ENCODE measurements around the gene SLC43A2.

Gene SLC43A2

GRCh38 chr17:1647802-1648171, 19.2 kb upstream of the SLC43A2 start:
- Mint-ChIP-seq H3K4me1 (ENCODE audit: low read depth) (peaks cover 24% of the 10 kb centered on the region), H3K9me3 (no peaks in the 10 kb centered on the region), H3K27me3 (ENCODE audit: low read depth) (no peaks in the 10 kb centered on the region), H3K36me3 (ENCODE audit: low read depth) (peaks cover 11% of the 10 kb centered on the region), H3K4me3 (peak overlapping the region; percentile 63), H3K27ac (no peak overlapping the region)

DNA sequence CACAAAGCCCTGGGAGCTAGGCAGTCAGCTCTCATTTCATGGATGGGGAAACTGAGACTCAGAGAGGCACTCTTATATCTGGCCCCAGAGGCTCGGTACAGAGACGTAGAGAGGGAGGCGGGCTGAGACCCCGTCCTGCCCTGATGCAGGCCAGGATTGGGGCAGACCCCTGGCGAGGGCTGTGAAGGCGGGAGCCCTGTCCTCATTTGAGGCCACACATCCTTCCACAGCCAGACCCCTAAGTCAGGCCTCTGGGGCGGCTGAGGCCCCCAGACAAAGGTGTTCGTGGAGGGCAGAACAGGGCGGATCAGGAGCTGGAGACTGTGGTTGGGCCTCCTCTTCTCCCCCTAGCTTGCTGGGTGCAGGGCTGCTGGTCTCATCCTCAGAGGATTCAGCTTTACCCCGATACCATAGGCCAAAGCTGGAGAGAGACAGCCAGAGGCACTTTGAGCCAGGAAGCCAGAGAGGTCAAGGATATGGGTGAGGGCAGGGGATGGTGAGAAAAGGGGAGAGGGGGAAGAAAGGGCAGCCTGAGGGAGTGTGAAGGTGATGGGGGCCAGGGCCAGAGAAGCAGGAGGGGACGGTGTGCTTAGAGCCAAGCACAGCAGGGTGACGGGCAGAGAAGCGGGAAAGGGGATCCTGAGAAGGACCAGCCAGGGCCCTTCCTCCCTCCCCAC, 17.7 kb upstream of the SLC43A2 start:
- peak overlapping the region; percentile 54 for H3K4me3 Mint-ChIP-seq
- peak overlapping the region; percentile 77 for H3K27ac Mint-ChIP-seq
- peaks cover 3% of the 10 kb centered on the region for H3K36me3 Mint-ChIP-seq (ENCODE audit: low read depth)
- no peaks in the 10 kb centered on the region for H3K9me3 Mint-ChIP-seq
- H3K4me1 Mint-ChIP-seq (ENCODE audit: low read depth) = peaks cover 24% of the 10 kb centered on the region
- H3K27me3 Mint-ChIP-seq (ENCODE audit: low read depth) = no peaks in the 10 kb centered on the region

GRCh38 chr17:1645207-1646171, 16.9 kb upstream of the SLC43A2 start, which contains the start of gene SCARF1:
Gene SCARF1, minus strand, starts transcription at chr17:1645732. Its CDS starts 35 bp downstream, at chr17:1645697.
- peak within 1 kb of the TSS; percentile 86 for H3K4me3 Mint-ChIP-seq
- H3K36me3 Mint-ChIP-seq (ENCODE audit: low read depth) = peaks cover 2% of the 10 kb centered on the region
- peak within 1 kb of the TSS; percentile 91 for H3K27ac Mint-ChIP-seq
- peaks cover 24% of the 10 kb centered on the region for H3K4me1 Mint-ChIP-seq (ENCODE audit: low read depth)
- H3K9me3 Mint-ChIP-seq = no peaks in the 10 kb centered on the region
- no peaks in the 10 kb centered on the region for H3K27me3 Mint-ChIP-seq (ENCODE audit: low read depth)

GRCh38 chr17:1644493-1645206, 16.0 kb upstream of the SLC43A2 start:
- Mint-ChIP-seq H3K27ac (peak overlapping the region; percentile 91), H3K27me3 (ENCODE audit: low read depth) (no peaks in the 10 kb centered on the region)

DNA sequence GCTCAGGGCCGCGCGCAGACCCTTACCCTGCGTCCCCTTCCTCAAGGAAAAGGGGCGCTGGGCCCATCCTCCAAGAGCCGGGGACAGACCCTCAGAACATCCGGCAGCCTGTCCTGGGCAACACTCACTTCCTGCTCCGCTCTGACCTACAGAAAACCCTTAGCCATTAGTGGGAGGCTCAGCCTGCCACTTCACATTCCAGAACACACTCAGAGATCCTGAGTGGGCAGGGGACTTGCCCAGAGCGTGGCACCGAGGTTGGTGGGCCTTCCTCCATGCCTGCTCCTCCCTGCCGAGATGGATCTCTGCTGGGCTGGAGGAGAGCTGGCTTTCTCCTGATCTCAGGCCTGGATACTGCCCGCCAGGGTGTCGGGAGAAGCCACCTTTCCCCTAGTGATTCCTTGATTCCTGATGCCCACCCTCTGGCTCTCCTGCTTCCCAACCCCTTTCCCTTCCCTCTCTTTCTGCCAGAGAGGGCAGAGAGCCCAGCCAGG, 15.4 kb upstream of the SLC43A2 start:
- Mint-ChIP-seq H3K4me1 (ENCODE audit: low read depth) (peaks cover 24% of the 10 kb centered on the region), H3K4me3 (peak overlapping the region; percentile 86), H3K27ac (peak overlapping the region; percentile 91)

More at GRCh38 chr17:1644493-1645206, 16.0 kb upstream of the SLC43A2 start:
- Mint-ChIP-seq H3K4me3 (peak overlapping the region; percentile 86), H3K36me3 (ENCODE audit: low read depth) (peaks cover 2% of the 10 kb centered on the region), H3K4me1 (ENCODE audit: low read depth) (peaks cover 24% of the 10 kb centered on the region), H3K9me3 (no peaks in the 10 kb centered on the region)

GRCh38 chr17:1643293-1643998, 14.8 kb upstream of the SLC43A2 start:
- no peaks in the 10 kb centered on the region for H3K9me3 Mint-ChIP-seq
- H3K27me3 Mint-ChIP-seq (ENCODE audit: low read depth) = no peaks in the 10 kb centered on the region
- peaks cover 24% of the 10 kb centered on the region for H3K4me1 Mint-ChIP-seq (ENCODE audit: low read depth)
- H3K27ac Mint-ChIP-seq = no peak overlapping the region
- no peak overlapping the region for H3K4me3 Mint-ChIP-seq
- peaks cover 2% of the 10 kb centered on the region for H3K36me3 Mint-ChIP-seq (ENCODE audit: low read depth)

More for the DNA sequence above, 15.4 kb upstream of the SLC43A2 start:
- no peaks in the 10 kb centered on the region for H3K27me3 Mint-ChIP-seq (ENCODE audit: low read depth)
- peaks cover 2% of the 10 kb centered on the region for H3K36me3 Mint-ChIP-seq (ENCODE audit: low read depth)
- H3K9me3 Mint-ChIP-seq = no peaks in the 10 kb centered on the region

DNA sequence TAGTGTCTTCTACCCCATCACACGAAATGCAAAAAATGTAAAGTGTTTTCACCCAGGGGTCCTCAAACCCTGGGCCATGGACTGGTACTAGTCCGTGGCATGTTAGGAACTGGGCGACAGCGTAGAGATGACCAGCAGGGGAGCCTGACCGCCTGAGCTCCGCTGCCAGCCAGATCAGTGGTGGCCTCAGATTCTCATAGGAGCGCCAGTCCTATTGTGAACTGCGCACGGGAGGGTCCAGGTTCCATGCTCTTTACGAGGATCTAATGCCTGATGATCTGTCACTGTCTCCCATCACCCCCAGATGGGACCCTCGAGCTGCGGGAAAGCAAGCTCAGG, 12.4 kb upstream of the SLC43A2 start:
- Mint-ChIP-seq H3K27me3 (ENCODE audit: low read depth) (no peaks in the 10 kb centered on the region), H3K4me1 (ENCODE audit: low read depth) (peaks cover 18% of the 10 kb centered on the region), H3K27ac (no peak overlapping the region), H3K9me3 (no peaks in the 10 kb centered on the region), H3K36me3 (ENCODE audit: low read depth) (peaks cover 1% of the 10 kb centered on the region), H3K4me3 (no peak overlapping the region)

DNA sequence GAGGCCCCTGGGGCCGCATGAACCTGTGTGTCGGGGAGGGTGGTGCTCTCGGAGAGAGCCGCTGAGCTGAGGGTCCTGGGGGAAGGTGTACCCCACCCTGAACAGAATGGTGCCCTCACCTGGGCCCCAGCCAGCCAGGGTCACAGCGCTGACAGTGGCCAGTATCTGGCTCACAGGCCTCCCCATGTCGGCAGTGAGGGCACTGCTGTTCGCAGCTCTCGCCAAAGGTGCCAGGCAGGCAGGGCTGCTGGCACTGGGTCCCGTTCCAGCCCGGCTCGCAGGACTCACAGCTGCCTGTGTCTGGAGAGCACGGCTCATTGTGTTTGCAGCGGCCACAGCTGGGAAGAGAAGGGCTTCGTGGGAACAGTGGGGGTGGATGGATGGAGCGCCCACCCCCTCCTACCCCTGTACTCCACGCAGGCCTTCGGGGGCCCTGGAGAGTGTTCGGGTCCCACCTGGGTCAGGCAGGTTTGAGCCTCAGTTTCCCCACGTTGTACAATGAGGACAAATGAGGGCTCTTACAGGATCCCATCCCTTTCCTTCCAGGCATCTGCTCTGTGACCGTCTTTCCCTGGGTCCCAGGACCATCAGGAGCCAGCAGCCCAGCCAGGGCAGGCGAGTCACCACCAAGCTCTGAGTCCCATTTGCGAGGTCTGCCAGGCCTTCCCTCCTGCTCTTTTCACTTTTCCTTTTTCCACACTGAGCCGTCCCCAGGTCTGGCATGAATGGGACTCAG, 11.9 kb upstream of the SLC43A2 start:
- peaks cover 4% of the 10 kb centered on the region for H3K36me3 Mint-ChIP-seq (ENCODE audit: low read depth)
- H3K4me3 Mint-ChIP-seq = no peak overlapping the region
- no peaks in the 10 kb centered on the region for H3K27me3 Mint-ChIP-seq (ENCODE audit: low read depth)
- H3K9me3 Mint-ChIP-seq = no peaks in the 10 kb centered on the region
- H3K4me1 Mint-ChIP-seq (ENCODE audit: low read depth) = peaks cover 13% of the 10 kb centered on the region
- H3K27ac Mint-ChIP-seq = no peak overlapping the region

DNA sequence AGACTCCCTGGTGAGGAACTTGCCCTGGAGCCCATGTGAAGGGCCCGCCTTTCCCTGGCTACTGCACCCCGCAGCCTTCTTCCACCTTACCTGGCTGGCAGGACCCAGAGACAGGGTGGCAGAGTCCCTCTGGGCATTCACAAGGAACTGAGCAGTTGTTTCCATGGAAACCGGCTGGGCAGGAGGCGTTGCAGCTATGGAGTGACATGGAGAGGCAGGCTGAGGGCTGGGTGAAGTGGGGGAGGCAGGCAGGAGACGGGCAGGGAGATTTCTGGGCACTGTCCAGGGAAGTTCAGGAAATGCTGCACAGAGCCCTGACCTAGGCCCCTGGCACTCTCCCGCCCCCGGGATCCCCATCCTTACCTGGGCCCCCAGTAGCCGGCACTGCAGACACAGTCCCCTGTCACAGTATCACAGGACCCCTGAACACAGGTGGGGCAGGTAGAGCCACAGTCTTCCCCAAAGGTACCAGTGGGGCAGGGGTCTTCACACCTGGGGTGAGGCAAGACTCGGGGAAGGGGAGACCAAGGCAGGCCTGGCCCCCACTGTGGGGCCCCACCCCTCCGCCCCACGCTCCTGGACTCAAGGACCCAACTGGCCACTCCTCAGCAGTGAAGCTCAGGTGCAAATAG, 11.0 kb upstream of the SLC43A2 start:
- Mint-ChIP-seq H3K27me3 (ENCODE audit: low read depth) (no peaks in the 10 kb centered on the region), H3K4me3 (no peak overlapping the region), H3K4me1 (ENCODE audit: low read depth) (peaks cover 8% of the 10 kb centered on the region), H3K27ac (no peak overlapping the region), H3K9me3 (no peaks in the 10 kb centered on the region), H3K36me3 (ENCODE audit: low read depth) (peaks cover 4% of the 10 kb centered on the region)

DNA sequence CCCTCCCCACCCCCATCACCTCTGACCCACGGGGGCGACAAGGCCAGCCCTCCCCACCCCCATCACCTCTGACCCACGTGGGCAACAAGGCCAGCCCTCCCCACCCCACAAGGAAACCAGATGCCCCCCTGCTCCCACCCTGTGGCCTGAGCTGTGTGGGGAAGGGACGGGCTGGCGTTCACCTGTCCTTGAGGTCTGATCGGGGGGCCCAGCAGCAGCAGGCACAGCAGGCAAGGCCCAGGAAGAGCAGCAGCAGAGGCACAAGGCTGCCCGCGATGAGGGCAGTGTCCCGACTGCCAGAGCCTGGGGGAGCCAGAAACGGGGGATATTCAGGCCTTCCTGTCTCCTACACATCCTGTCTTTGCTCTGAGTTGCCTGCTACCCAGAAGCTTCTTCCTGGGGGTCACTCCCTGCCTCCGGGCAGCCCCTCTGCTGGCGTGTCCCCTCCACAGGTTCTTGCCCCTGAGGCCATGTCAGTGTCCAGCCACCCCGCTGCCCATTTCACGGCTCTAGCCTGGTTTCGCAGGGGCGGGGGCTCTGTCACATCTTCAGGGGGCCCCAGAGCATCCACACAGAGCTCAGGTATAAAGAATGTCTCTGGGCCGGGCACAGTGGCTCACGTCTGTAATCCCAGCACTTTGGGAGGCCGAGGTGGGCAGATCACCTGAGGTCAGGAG, 10.1 kb upstream of the SLC43A2 start:
- no peak overlapping the region for H3K27ac Mint-ChIP-seq
- no peaks in the 10 kb centered on the region for H3K4me1 Mint-ChIP-seq (ENCODE audit: low read depth)
- H3K9me3 Mint-ChIP-seq = no peaks in the 10 kb centered on the region
- peaks cover 4% of the 10 kb centered on the region for H3K36me3 Mint-ChIP-seq (ENCODE audit: low read depth)
- H3K27me3 Mint-ChIP-seq (ENCODE audit: low read depth) = no peaks in the 10 kb centered on the region
- H3K4me3 Mint-ChIP-seq = no peak overlapping the region

DNA sequence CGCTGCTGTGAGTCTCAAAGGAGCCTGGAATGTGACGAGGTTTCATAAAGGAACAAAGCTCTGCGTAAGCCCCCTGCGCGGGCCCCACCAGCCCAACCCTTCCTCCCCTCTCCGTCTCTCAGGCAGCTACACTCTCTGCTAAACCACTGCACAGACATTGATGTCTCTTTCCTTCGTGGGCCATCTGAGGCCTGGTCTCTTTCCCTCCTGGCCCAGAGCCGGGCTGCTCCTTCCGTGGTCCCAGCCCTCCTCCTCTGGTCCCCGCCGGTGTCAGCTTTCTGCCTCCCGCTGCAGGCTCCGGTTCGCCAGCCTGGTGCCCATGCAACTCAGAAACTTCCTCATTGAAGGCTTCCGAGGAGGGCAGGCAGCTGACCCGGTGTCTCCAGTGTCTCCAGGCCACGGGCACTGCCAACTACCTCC, 9.5 kb upstream of the SLC43A2 start:
- H3K27me3 Mint-ChIP-seq (ENCODE audit: low read depth) = no peaks in the 10 kb centered on the region
- H3K4me1 Mint-ChIP-seq (ENCODE audit: low read depth) = no peaks in the 10 kb centered on the region
- no peaks in the 10 kb centered on the region for H3K9me3 Mint-ChIP-seq
- H3K4me3 Mint-ChIP-seq = no peak overlapping the region
- no peak overlapping the region for H3K27ac Mint-ChIP-seq
- peaks cover 4% of the 10 kb centered on the region for H3K36me3 Mint-ChIP-seq (ENCODE audit: low read depth)

- peaks cover 4% of the 10 kb centered on the region for H3K36me3 Mint-ChIP-seq (ENCODE audit: low read depth)
- no peak overlapping the region for H3K4me3 Mint-ChIP-seq
- H3K9me3 Mint-ChIP-seq = no peaks in the 10 kb centered on the region
- H3K4me1 Mint-ChIP-seq (ENCODE audit: low read depth) = peaks cover under 1% of the 10 kb centered on the region
- H3K27ac Mint-ChIP-seq = no peak overlapping the region
- peaks cover 3% of the 10 kb centered on the region for H3K27me3 Mint-ChIP-seq (ENCODE audit: low read depth)
These were observed 8.2 kb upstream of the SLC43A2 start for GRCh38 chr17:1636732-1637285.
